ENCODE results near the gene CHMP4A. TPM values are rescaled to one million over a fixed set of nuclear protein-coding genes. Genes with fewer than 3 reads are reported as not detected.

CHMP4A gene
- total and polyA plus RNA-seq, 9 of the 15 experiments (the other 6 are each of a cell fraction or from before 2014, with no cell fraction given): 28.8 to 104 (median 52.7) TPM

DNA sequence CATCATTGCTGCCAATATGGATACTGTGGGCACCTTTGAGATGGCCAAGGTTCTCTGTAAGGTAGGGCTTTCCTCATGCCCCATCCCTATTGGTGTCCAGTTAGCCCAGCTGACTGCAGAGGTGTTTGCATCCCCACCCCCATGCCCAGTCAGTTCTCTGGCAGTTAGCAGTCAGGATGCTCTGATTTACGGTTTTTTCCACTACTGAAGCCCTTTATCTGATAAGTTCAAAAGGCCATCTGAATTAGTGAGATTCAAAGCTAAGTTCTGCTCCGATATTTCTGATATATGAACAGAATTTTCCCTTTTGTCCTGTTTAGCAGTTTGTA, 20.2 kb upstream of the CHMP4A start:
- whole genome bisulfite sequencing (ENCODE audit: insufficient coverage, low coverage, missing lambda C conversion rate): 10% methylated on average over 2 of the region's 2 CpGs
- POLR2A ChIA-PET: interaction anchor here (0.7 to 1.4 kb wide), 2 partner anchors 64 to 85 kb away, joined by 3 read pairs; no protein-coding TSS in a partner anchor
- Histone ChIP-seq H3K4me2 (ENCODE audit: insufficient read depth, low read length) (peak overlapping the region; percentile 98), H3K36me3 (ENCODE audit: control insufficient read depth, insufficient read depth, low read length) (peaks cover 46% of the 10 kb centered on the region), H3K4me3 (peak overlapping the region; percentile 54), H3K27me3 (ENCODE audit: control insufficient read depth in 2 of 2, insufficient read depth in 2 of 2, low read length in 2 of 2) (no peaks in the 10 kb centered on the region), H3K9me3 (replicated peaks; ENCODE audit: control insufficient read depth, insufficient read depth, low read depth, low read length) (no peaks in the 10 kb centered on the region), H2AFZ (ENCODE audit: low read depth, low read length) (no peak overlapping the region), H3K79me2 (ENCODE audit: control insufficient read depth, insufficient read depth, low read length) (peaks cover 39% of the 10 kb centered on the region), H4K20me1 (replicated peaks; ENCODE audit: control insufficient read depth, insufficient read depth, low read length) (no peaks in the 10 kb centered on the region), H3K9ac (ENCODE audit: insufficient read depth in 1 of 2, low read depth in 2 of 2, low read length in 2 of 2) (peak overlapping the region in 1 of 2 experiments; percentile 72; a peak in 3 of 4 replicates), H3K27ac (ENCODE audit: extremely low read depth, low read depth, low read length) (peak overlapping the region; percentile 89), H3K4me1 (replicated peaks in 1 of 2; ENCODE audit: control insufficient read depth in 2 of 2, insufficient read depth in 2 of 2, low read length in 2 of 2) (peaks cover 6 to 15% of the 10 kb centered on the region in 2 experiments), H3K9me1 (ENCODE audit: control insufficient read depth, insufficient read depth, low read length) (no peaks in the 10 kb centered on the region)
- no TSS peak for BruUV-seq (replicated peaks)
- CTCF ChIA-PET (ENCODE audit: low intra/inter-chr PET ratio): no interaction called here
- DNase-seq (ENCODE audit: extremely low read depth in 1 of 4, low spot score in 3 of 4): peak in 2 of 4 experiments; percentile 16 to 25
- no peak for FAIRE-seq
- ATAC-seq: no peak
- intact Hi-C loops (cut with micrococcal nuclease): loop anchor here (2.0 kb wide), 1 partner anchor 17 kb away; the partner anchor contains the start of gene MDP1
- in situ Hi-C loops (cut with MboI): no loop called here
- TF ChIP-seq ZNF431 (CRISPR knock-in tag; IDR thresholded peaks at IDR 0.05) (no peak), ZNF644 (tag; IDR thresholded peaks at IDR 0.05; ENCODE audit: low read depth) (no peak), MEIS2 (IDR thresholded peaks at IDR 0.05; ENCODE audit: partially characterized antibody) (peak; percentile 93), RCOR1 (IDR thresholded peaks at IDR 0.05; ENCODE audit: borderline replicate concordance in 1 of 2, low read depth in 2 of 2, low read length in 2 of 2) (peak in 1 of 2 experiments; percentile 82; a peak in 1 of 4 replicates), ADNP (tag; IDR thresholded peaks at IDR 0.05) (no peak), KDM1A (IDR thresholded peaks at IDR 0.05) (peak; percentile 61 to 65; a peak in 3 of 4 replicates), LCOR (CRISPR knock-in tag; IDR thresholded peaks at IDR 0.05) (no peak), ZNF584 (CRISPR knock-in tag; IDR thresholded peaks at IDR 0.05; ENCODE audit: low read depth) (no peak), RBM39 (optimal IDR thresholded peaks at IDR 0.05; ENCODE audit: low read depth, low read length) (no peak), CTBP1 (IDR thresholded peaks at IDR 0.05; ENCODE audit: borderline replicate concordance) (peak; percentile 10; the same call in 1 of the 2 replicates), ZZZ3 (IDR thresholded peaks at IDR 0.05) (no peak), PCBP1 (IDR thresholded peaks at IDR 0.05; ENCODE audit: low read depth, low read length, poor library complexity, severe bottlenecking) (no peak), IRF1 (CRISPR knock-in tag; IDR thresholded peaks at IDR 0.05; ENCODE audit: borderline replicate concordance) (no peak)
- TF ChIP-seq, protein P1, sequence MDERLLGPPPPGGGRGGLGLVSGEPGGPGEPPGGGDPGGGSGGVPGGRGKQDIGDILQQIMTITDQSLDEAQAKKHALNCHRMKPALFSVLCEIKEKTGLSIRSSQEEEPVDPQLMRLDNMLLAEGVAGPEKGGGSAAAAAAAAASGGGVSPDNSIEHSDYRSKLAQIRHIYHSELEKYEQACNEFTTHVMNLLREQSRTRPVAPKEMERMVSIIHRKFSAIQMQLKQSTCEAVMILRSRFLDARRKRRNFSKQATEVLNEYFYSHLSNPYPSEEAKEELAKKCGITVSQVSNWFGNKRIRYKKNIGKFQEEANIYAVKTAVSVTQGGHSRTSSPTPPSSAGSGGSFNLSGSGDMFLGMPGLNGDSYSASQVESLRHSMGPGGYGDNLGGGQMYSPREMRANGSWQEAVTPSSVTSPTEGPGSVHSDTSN (CRISPR knock-in tag; IDR thresholded peaks at IDR 0.05; ENCODE audit: low read depth): 0 out of 2 replicates have a peak, but pooled peaks have one; percentile 21
- TF ChIP-seq, protein P1 (tag; conservative IDR thresholded peaks at IDR 0.05; ENCODE audit: low read depth): peak; percentile 82
- TF ChIP-seq, protein P2, sequence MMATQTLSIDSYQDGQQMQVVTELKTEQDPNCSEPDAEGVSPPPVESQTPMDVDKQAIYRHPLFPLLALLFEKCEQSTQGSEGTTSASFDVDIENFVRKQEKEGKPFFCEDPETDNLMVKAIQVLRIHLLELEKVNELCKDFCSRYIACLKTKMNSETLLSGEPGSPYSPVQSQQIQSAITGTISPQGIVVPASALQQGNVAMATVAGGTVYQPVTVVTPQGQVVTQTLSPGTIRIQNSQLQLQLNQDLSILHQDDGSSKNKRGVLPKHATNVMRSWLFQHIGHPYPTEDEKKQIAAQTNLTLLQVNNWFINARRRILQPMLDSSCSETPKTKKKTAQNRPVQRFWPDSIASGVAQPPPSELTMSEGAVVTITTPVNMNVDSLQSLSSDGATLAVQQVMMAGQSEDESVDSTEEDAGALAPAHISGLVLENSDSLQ (IDR thresholded peaks at IDR 0.05): peak; percentile 85
- TF ChIP-seq, protein P3, sequence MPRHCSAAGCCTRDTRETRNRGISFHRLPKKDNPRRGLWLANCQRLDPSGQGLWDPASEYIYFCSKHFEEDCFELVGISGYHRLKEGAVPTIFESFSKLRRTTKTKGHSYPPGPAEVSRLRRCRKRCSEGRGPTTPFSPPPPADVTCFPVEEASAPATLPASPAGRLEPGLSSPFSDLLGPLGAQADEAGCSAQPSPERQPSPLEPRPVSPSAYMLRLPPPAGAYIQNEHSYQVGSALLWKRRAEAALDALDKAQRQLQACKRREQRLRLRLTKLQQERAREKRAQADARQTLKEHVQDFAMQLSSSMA (CRISPR knock-in tag; IDR thresholded peaks at IDR 0.05): no peak

Data from K562 (cell line).